ENCODE data around the gene TULP1. TPM values are rescaled to one million over a fixed set of nuclear protein-coding genes. Genes with fewer than 3 reads are reported as not detected.

TULP1 gene
- total and polyA plus RNA-seq, 2 experiments from 2014 or later = 0.39 TPM; not detected in 1

- DNase-seq (ENCODE audit: low spot score) = peak; percentile 55
- peaks cover 63% of the 10 kb centered on the region for H4K20me1 ChIP-seq (ENCODE audit: insufficient read depth, poor library complexity, severe bottlenecking)
- H3K4me1 ChIP-seq (ENCODE audit: insufficient read depth) = peaks cover 81% of the 10 kb centered on the region
- 36% methylated on average over 5 of the region's 7 CpGs for WGBS (ENCODE audit: low lambda C conversion rate, missing lambda C conversion rate)
- TF ChIP-seq EZH2phosphoT487 (IDR thresholded peaks at IDR 0.05; ENCODE audit: low read depth, severe bottlenecking, unreplicated experiment) = no peak
- TF ChIP-seq CTCF (IDR thresholded peaks at IDR 0.05; ENCODE audit: poor library complexity) = no peak
- no peak for TF ChIP-seq EZH2 (IDR thresholded peaks at IDR 0.05; ENCODE audit: borderline replicate concordance)
- H2AFZ ChIP-seq = no peak overlapping the region
- no peaks in the 10 kb centered on the region for H3K27me3 ChIP-seq
- no peaks in the 10 kb centered on the region for H3K36me3 ChIP-seq (replicated peaks; ENCODE audit: insufficient read depth, low read depth)
- H3K4me3 ChIP-seq = no peak overlapping the region
- H3K9me3 ChIP-seq (ENCODE audit: low read depth) = no peaks in the 10 kb centered on the region
- H3K9me2 ChIP-seq (replicated peaks; ENCODE audit: insufficient read depth) = no peaks in the 10 kb centered on the region
- peak overlapping the region; percentile 97 for H3K4me2 ChIP-seq
- peak overlapping the region; percentile 97 for H3K27ac ChIP-seq
- H3K79me2 ChIP-seq = peaks cover 96% of the 10 kb centered on the region
Measured at GRCh38 chr6:35492258-35492973, 20.3 kb downstream of the TULP1 start.

DNA sequence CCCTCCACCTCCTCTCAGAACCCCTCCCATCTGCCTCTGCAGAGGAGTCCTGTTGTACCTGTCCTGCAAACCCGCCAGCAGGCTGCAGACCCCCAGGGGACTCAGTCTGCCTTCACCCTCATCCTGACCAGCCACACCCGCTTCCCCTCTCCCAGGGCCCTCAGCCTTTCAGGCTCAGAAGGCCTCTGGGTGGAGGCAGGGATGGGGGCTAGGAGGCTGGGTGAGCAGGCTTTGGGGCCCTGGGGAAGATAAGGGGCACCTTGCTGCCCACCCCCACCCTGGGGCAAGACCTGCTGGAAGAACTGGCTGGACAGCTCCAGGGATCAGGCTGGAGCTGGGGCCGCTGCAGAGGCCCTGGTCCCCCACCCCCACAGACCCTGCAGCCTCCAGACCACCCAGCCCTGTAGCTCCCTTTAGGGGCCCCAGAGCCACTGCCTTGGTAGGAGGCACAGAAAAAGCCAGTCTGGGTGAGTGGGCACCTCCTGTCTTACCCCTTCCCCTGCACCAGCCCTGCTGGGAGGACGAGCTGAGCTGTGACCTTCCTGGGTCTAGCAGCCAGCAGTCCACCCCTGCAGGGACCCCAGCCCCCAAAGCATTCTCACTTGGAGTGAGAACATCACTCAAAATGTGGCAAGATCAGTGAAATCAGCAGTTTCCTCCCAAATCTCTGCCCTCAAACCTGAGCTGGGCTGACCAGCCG is 21.0 kb downstream of the TULP1 start:
- Histone ChIP-seq H3K27ac (peak overlapping the region; percentile 97), H3K79me2 (peaks cover 100% of the 10 kb centered on the region), H3K4me3 (no peak overlapping the region), H3K4me2 (peak overlapping the region; percentile 97), H2AFZ (no peak overlapping the region), H4K20me1 (ENCODE audit: insufficient read depth, poor library complexity, severe bottlenecking) (peaks cover 69% of the 10 kb centered on the region), H3K36me3 (replicated peaks; ENCODE audit: insufficient read depth, low read depth) (no peaks in the 10 kb centered on the region), H3K27me3 (no peaks in the 10 kb centered on the region), H3K9me3 (ENCODE audit: low read depth) (no peaks in the 10 kb centered on the region), H3K4me1 (ENCODE audit: insufficient read depth) (peaks cover 88% of the 10 kb centered on the region), H3K9me2 (replicated peaks; ENCODE audit: insufficient read depth) (no peaks in the 10 kb centered on the region)
- peak; percentile 47 for DNase-seq (ENCODE audit: low spot score)
- no peak for TF ChIP-seq CTCF (IDR thresholded peaks at IDR 0.05; ENCODE audit: poor library complexity)
- no peak for TF ChIP-seq EZH2 (IDR thresholded peaks at IDR 0.05; ENCODE audit: borderline replicate concordance)
- TF ChIP-seq EZH2phosphoT487 (IDR thresholded peaks at IDR 0.05; ENCODE audit: low read depth, severe bottlenecking, unreplicated experiment) = no peak
- WGBS (ENCODE audit: low lambda C conversion rate, missing lambda C conversion rate) = 38% methylated on average over 4 of the region's 5 CpGs

DNA sequence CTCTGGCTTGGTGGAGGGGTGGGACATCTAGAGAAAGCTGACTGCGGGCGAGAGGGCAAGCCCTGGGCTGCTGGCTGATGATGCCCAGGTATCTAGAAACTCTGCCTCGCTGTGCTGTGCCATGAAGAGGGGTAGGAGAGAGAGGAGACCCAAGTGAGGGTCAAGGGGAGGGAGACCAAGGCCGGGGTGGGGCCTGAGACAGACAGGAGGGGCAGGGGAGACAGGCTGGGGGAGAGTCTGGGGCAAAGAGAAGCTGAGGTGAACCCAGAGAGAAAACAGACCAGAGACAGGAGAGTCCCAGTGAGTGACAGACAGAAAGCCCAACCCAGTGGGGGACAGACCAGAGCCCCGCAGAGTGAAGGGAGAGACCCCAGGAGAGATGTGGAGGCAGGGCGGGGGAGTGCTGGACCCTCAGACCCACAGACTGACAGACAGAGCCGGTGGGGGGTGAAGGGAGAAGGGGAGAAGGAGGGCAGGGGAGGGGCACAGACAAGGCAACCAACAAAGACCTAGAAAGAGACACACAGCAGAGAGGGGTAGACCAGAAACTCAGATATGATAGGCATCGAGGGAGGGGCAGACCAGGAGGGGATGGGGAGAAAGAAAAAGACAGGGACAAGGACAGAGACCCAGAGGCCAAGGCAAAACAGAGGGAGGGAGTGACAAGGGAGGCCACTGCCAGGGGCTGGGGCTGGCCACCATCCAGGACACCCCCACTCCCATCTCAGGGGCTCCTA is 21.7 kb downstream of the TULP1 start:
- no peak for TF ChIP-seq EZH2phosphoT487 (IDR thresholded peaks at IDR 0.05; ENCODE audit: low read depth, severe bottlenecking, unreplicated experiment)
- no peak for TF ChIP-seq CTCF (IDR thresholded peaks at IDR 0.05; ENCODE audit: poor library complexity)
- Histone ChIP-seq H4K20me1 (ENCODE audit: insufficient read depth, poor library complexity, severe bottlenecking) (peaks cover 76% of the 10 kb centered on the region), H3K9me2 (replicated peaks; ENCODE audit: insufficient read depth) (no peaks in the 10 kb centered on the region), H3K27me3 (no peaks in the 10 kb centered on the region), H3K27ac (peak overlapping the region; percentile 97), H3K36me3 (replicated peaks; ENCODE audit: insufficient read depth, low read depth) (no peaks in the 10 kb centered on the region), H3K9me3 (ENCODE audit: low read depth) (no peaks in the 10 kb centered on the region), H3K79me2 (peaks cover 100% of the 10 kb centered on the region), H2AFZ (no peak overlapping the region), H3K4me2 (peak overlapping the region; percentile 97), H3K4me3 (no peak overlapping the region), H3K4me1 (ENCODE audit: insufficient read depth) (peaks cover 96% of the 10 kb centered on the region)
- no peak for DNase-seq (ENCODE audit: low spot score)
- WGBS (ENCODE audit: low lambda C conversion rate, missing lambda C conversion rate) = 39% methylated on average over 7 of the region's 8 CpGs
